SK-N-SH treated with all-trans-retinoic acid at 6 μM for 48 hours (cell line): ENCODE data around the gene RAB7A.

ENCODE experiments used
- ATAC-seq: fragments of 200-7000 bp; cut with Tn5 transposase; 3 replicates; pipeline ENCODE4 v1.9.1; 2020; ENCODE audit warnings: mild to moderate bottlenecking, moderate library complexity
- ARNTL ChIP-seq: fragments of 450-650 bp; formaldehyde crosslinking; IDR thresholded peaks from 2 replicates; pipeline ENCODE4 v1.5.0; 2020; ENCODE audit warnings: low read depth, mild to moderate bottlenecking, moderate library complexity, borderline replicate concordance
- BACH2 ChIP-seq: fragments of 250-450 bp; sonication (Bioruptor Pico); IDR thresholded peaks from 2 replicates; pipeline ENCODE4 v1.9.0; 2021; ENCODE audit warnings: mild to moderate bottlenecking, borderline replicate concordance
- CSDC2 ChIP-seq: fragments of 250-450 bp; sonication (Bioruptor Pico); IDR thresholded peaks from 2 replicates; pipeline ENCODE4 v1.5.0; 2020; ENCODE audit warnings: mild to moderate bottlenecking, moderate library complexity
- GLIS3 ChIP-seq: fragments of 250-450 bp; sonication (Bioruptor Pico); IDR thresholded peaks from 2 replicates; pipeline ENCODE4 v1.5.0; 2020; ENCODE audit warnings: mild to moderate bottlenecking, moderate library complexity
- ISL1 ChIP-seq: fragments of 250-450 bp; sonication (Bioruptor Pico); IDR thresholded peaks from 2 replicates; pipeline ENCODE4 v2.1.2; 2022; ENCODE audit warnings: mild to moderate bottlenecking, moderate library complexity
- OSR1 ChIP-seq: fragments of 250-450 bp; sonication (Bioruptor Pico); IDR thresholded peaks from 2 replicates; pipeline ENCODE4 v1.8.0; 2022; ENCODE audit warnings: moderate library complexity, mild to moderate bottlenecking, inconsistent platforms
- PPARA ChIP-seq: fragments of 250-450 bp; sonication (Bioruptor Pico); IDR thresholded peaks from 2 replicates; pipeline ENCODE4 v1.5.0; 2020; ENCODE audit warnings: mild to moderate bottlenecking, borderline replicate concordance
- RARB ChIP-seq: fragments of 250-450 bp; sonication (Bioruptor Pico); IDR thresholded peaks from 2 replicates; pipeline ENCODE4 v1.8.0; 2021; ENCODE audit warnings: mild to moderate bottlenecking, moderate library complexity
- SNAI2 ChIP-seq: fragments of 250-450 bp; sonication (Bioruptor Pico); IDR thresholded peaks from 2 replicates; pipeline ENCODE4 v1.5.0; 2020; ENCODE audit warnings: mild to moderate bottlenecking, moderate library complexity
- ZFP30 ChIP-seq: fragments of 450-650 bp; formaldehyde crosslinking; IDR thresholded peaks from 2 replicates; pipeline ENCODE4 v1.5.0; 2022; ENCODE audit warnings: mild to moderate bottlenecking, moderate library complexity
- ZNF565 ChIP-seq: fragments of 450-650 bp; formaldehyde crosslinking; conservative IDR thresholded peaks from 2 replicates; pipeline ENCODE4 v1.5.0; 2020; ENCODE audit warnings: low read depth, mild to moderate bottlenecking, moderate library complexity
- ZNF8 ChIP-seq: fragments of 450-650 bp; formaldehyde crosslinking; IDR thresholded peaks from 2 replicates; pipeline ENCODE4 v1.5.0; 2020; ENCODE audit warnings: mild to moderate bottlenecking, moderate library complexity
- TF ChIP-seq, protein P1 (sequence below): fragments of 250-450 bp; sonication (Bioruptor Pico); IDR thresholded peaks from 2 replicates; pipeline ENCODE4 v1.8.0; 2021; ENCODE audit warnings: low read depth, mild to moderate bottlenecking, moderate library complexity, borderline replicate concordance
- TF ChIP-seq, protein P2 (sequence below): fragments of 250-450 bp; sonication (Bioruptor Pico); IDR thresholded peaks from 2 replicates; pipeline ENCODE4 v1.5.1; 2020; ENCODE audit warnings: low read depth, mild to moderate bottlenecking, moderate library complexity
- TF ChIP-seq, protein P3 (sequence below): fragments of 250-450 bp; sonication (Bioruptor Pico); IDR thresholded peaks from 2 replicates; pipeline ENCODE4 v1.5.0; 2020; ENCODE audit warnings: mild to moderate bottlenecking, moderate library complexity
- TF ChIP-seq, protein P4 (sequence below): fragments of 250-450 bp; sonication (Bioruptor Pico); IDR thresholded peaks from 2 replicates; pipeline ENCODE4 v1.8.0; 2020; ENCODE audit warnings: mild to moderate bottlenecking, moderate library complexity, borderline replicate concordance

Gene RAB7A

DNA sequence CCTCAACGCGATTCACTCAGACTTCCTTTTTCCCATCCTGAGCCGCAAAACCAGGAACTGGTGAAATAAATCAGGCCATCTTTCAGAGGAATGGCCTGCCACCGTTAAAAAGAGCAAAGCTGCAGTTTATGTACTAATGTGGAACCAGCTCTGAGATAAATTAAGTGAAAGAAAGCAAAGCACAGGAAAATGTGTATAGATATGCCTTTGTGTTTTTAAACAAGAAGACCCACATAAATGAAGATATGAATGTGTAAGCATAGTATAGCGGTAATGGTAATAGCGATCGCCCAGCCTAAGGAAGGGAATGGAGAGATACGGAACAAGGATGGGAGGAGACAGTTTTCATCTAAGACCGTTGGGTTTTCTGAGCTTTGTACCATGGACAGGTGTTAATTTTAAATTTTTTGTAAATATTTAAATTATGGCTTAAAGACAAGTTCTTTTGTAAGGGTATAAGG is 44.6 kb upstream of the RAB7A start (continued):
- TF ChIP-seq, protein P1, sequence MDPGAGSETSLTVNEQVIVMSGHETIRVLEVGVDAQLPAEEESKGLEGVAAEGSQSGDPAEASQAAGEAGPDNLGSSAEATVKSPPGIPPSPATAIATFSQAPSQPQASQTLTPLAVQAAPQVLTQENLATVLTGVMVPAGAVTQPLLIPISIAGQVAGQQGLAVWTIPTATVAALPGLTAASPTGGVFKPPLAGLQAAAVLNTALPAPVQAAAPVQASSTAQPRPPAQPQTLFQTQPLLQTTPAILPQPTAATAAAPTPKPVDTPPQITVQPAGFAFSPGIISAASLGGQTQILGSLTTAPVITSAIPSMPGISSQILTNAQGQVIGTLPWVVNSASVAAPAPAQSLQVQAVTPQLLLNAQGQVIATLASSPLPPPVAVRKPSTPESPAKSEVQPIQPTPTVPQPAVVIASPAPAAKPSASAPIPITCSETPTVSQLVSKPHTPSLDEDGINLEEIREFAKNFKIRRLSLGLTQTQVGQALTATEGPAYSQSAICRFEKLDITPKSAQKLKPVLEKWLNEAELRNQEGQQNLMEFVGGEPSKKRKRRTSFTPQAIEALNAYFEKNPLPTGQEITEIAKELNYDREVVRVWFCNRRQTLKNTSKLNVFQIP = no peak
- no peak for TF ChIP-seq ARNTL
- TF ChIP-seq, protein P2, sequence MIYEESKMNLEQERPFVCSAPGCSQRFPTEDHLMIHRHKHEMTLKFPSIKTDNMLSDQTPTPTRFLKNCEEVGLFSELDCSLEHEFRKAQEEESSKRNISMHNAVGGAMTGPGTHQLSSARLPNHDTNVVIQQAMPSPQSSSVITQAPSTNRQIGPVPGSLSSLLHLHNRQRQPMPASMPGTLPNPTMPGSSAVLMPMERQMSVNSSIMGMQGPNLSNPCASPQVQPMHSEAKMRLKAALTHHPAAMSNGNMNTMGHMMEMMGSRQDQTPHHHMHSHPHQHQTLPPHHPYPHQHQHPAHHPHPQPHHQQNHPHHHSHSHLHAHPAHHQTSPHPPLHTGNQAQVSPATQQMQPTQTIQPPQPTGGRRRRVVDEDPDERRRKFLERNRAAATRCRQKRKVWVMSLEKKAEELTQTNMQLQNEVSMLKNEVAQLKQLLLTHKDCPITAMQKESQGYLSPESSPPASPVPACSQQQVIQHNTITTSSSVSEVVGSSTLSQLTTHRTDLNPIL (CRISPR knock-in tag) = no peak
- TF ChIP-seq, protein P3, sequence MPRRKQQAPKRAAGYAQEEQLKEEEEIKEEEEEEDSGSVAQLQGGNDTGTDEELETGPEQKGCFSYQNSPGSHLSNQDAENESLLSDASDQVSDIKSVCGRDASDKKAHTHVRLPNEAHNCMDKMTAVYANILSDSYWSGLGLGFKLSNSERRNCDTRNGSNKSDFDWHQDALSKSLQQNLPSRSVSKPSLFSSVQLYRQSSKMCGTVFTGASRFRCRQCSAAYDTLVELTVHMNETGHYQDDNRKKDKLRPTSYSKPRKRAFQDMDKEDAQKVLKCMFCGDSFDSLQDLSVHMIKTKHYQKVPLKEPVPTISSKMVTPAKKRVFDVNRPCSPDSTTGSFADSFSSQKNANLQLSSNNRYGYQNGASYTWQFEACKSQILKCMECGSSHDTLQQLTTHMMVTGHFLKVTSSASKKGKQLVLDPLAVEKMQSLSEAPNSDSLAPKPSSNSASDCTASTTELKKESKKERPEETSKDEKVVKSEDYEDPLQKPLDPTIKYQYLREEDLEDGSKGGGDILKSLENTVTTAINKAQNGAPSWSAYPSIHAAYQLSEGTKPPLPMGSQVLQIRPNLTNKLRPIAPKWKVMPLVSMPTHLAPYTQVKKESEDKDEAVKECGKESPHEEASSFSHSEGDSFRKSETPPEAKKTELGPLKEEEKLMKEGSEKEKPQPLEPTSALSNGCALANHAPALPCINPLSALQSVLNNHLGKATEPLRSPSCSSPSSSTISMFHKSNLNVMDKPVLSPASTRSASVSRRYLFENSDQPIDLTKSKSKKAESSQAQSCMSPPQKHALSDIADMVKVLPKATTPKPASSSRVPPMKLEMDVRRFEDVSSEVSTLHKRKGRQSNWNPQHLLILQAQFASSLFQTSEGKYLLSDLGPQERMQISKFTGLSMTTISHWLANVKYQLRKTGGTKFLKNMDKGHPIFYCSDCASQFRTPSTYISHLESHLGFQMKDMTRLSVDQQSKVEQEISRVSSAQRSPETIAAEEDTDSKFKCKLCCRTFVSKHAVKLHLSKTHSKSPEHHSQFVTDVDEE (CRISPR knock-in tag) = no peak
- no peak for TF ChIP-seq ZNF8 (CRISPR knock-in tag)

DNA sequence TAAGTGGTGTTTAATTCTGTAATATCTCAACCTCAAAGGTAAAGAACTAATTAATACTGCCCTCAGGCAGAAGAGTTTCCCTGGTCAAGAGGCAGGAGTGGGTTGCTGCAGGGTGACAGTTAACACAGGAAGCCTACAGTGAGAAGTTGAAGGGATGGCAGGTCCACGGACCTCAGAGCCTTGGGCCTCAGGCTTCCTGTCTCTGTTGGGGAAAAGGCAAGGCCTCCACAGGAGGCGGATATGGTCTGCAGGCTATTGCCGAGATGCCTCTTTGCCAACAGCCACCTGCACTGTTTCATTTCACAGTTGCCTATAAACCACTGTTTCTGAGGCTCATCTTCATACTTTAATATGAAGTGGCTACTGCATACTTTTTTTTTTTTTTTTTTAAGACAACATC is 42.0 kb upstream of the RAB7A start:
- TF ChIP-seq GLIS3 (CRISPR knock-in tag) (no peak), CSDC2 (CRISPR knock-in tag) (no peak), ZFP30 (CRISPR knock-in tag) (no peak), SNAI2 (CRISPR knock-in tag) (no peak), OSR1 (CRISPR knock-in tag) (no peak)
- TF ChIP-seq, protein P3 (CRISPR knock-in tag) = no peak
- no peak for ATAC-seq

DNA sequence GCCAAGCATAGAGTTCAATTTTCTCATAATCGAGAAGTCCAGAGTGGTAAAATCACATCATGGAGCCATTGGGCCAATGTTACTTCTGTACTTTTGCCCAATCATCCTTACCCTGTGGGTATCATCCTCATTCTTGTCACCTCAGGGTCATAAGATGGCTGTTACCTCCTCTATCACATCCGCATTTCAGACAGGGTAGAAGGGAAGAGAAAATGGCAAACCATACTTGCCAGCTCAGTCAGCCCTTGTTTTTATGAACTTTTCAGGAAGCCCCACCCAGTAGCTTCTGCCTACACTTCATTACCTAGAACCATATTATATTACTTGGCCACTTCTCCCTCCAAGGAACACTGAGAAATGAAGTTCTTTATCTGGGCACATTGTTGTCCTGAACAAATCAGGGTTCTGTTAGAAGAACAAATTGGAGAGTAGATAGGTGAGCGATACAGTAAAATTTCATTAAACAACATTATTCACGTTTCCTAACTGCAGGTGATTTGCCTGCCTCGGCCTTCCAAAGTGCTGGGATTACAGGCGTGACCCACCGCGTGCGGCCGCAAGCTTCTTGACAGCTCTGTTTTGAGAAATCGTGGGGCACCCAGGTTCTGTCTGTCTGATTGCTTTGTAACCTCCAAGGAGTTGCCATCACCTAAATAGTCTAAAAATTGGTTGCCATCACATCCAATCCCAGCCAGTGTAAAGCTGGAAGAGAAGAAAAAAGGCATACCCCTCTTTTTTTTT is 40.8 kb upstream of the RAB7A start:
- TF ChIP-seq RARB (no peak), ZNF565 (CRISPR knock-in tag) (no peak), BACH2 (CRISPR knock-in tag) (no peak), PPARA (CRISPR knock-in tag) (no peak), ISL1 (no peak)
- TF ChIP-seq, protein P2 (CRISPR knock-in tag) = no peak
- TF ChIP-seq, protein P4, sequence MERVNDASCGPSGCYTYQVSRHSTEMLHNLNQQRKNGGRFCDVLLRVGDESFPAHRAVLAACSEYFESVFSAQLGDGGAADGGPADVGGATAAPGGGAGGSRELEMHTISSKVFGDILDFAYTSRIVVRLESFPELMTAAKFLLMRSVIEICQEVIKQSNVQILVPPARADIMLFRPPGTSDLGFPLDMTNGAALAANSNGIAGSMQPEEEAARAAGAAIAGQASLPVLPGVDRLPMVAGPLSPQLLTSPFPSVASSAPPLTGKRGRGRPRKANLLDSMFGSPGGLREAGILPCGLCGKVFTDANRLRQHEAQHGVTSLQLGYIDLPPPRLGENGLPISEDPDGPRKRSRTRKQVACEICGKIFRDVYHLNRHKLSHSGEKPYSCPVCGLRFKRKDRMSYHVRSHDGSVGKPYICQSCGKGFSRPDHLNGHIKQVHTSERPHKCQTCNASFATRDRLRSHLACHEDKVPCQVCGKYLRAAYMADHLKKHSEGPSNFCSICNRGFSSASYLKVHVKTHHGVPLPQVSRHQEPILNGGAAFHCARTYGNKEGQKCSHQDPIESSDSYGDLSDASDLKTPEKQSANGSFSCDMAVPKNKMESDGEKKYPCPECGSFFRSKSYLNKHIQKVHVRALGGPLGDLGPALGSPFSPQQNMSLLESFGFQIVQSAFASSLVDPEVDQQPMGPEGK (CRISPR knock-in tag) = no peak
- TF ChIP-seq, protein P3 (CRISPR knock-in tag) = no peak
- no peak for ATAC-seq
